Endodermal cell (in vitro differentiated cells): ENCODE measurements around the gene F2RL1. TPM values are rescaled to one million over a fixed set of nuclear protein-coding genes. Genes with fewer than 3 reads are reported as not detected.

Experiments used
- DNase-seq: peaks from one replicate; pipeline ENCODE4 v3.0.0-alpha.2; 2017
- H3K27ac ChIP-seq: 2 replicates; pipeline ENCODE4 v1.5.1; 2013; ENCODE audit warnings: mild to moderate bottlenecking, low read depth, low read length, moderate library complexity
- H3K27me3 ChIP-seq: 2 replicates; pipeline ENCODE4 v1.6.1; 2013; ENCODE audit warnings: mild to moderate bottlenecking, low read length, moderate library complexity; ENCODE audit not compliant: insufficient read depth, control insufficient read depth, poor library complexity, severe bottlenecking
- H3K36me3 ChIP-seq: 2 replicates; pipeline ENCODE4 v1.7.0; 2013; ENCODE audit warnings: mild to moderate bottlenecking, low read length, moderate library complexity; ENCODE audit not compliant: control insufficient read depth, insufficient read depth
- H3K4me1 ChIP-seq: one replicate; pipeline ENCODE4 v1.7.0; 2013; ENCODE audit warnings: low read length; ENCODE audit not compliant: control insufficient read depth, insufficient read depth
- H3K4me3 ChIP-seq: 2 replicates; pipeline ENCODE4 v1.5.1; 2013; ENCODE audit warnings: mild to moderate bottlenecking, low read length, moderate library complexity
- H3K9ac ChIP-seq: 2 replicates; pipeline ENCODE4 v1.6.1; 2013; ENCODE audit warnings: mild to moderate bottlenecking, low read length, moderate library complexity; ENCODE audit not compliant: poor library complexity, severe bottlenecking; ENCODE audit errors: extremely low read depth
- H3K9me3 ChIP-seq: 2 replicates; pipeline ENCODE4 v1.6.1; 2013; ENCODE audit warnings: mild to moderate bottlenecking, low read length, moderate library complexity; ENCODE audit not compliant: control insufficient read depth
- H3K27ac Mint-ChIP-seq: 2 replicates; pipeline ENCODE4 v1.8.0; 2020; ENCODE audit warnings: mixed read lengths
- H3K27me3 Mint-ChIP-seq: 2 replicates; pipeline ENCODE4 v1.8.0; 2021; ENCODE audit warnings: mild to moderate bottlenecking, mixed read lengths; ENCODE audit not compliant: insufficient read depth
- H3K36me3 Mint-ChIP-seq: 2 replicates; pipeline ENCODE4 v1.8.0; 2020; ENCODE audit warnings: low read depth, mixed read lengths
- H3K4me1 Mint-ChIP-seq: 2 replicates; pipeline ENCODE4 v1.8.0; 2020; ENCODE audit warnings: mixed read lengths
- H3K4me3 Mint-ChIP-seq: 2 replicates; pipeline ENCODE4 v1.8.0; 2020; ENCODE audit warnings: mild to moderate bottlenecking, moderate library complexity, mixed read lengths
- H3K9me3 Mint-ChIP-seq: 2 replicates; pipeline ENCODE4 v1.8.0; 2020; ENCODE audit warnings: mild to moderate bottlenecking, mixed read lengths
- WGBS, 2 experiments: methylation state at CpG; one replicate each; pipeline versions ENCODE4 v1.1.5 to v1.1.7; 2013; ENCODE audit warnings: missing lambda C conversion rate in 2 of 2, mixed read lengths in 1 of 2; ENCODE audit not compliant: insufficient coverage in 1 of 2, insufficient read length in 1 of 2; 5-methylcytosine and 5-hydroxymethylcytosine counted together
- total RNA-seq, 2 donors: library from RNA; stranded (reverse); fragmentation: NEBNext Ultra II Directional in 1 of 2; extraction: Animal tissue kit (Norgen Biotek cat#: 25700) in 1 of 2; gene quantifications; 2 replicates in 1 of 2; 3 replicates in 1 of 2; pipeline ENCODE4 v1.2.1, GENCODE V29; 2021
- TF ChIP-seq, protein P1 (sequence below): fragments of 200-600 bp; sonication (generic); conservative IDR thresholded peaks from 2 replicates; pipeline ENCODE4 v1.5.0; 2021; ENCODE audit warnings: antibody characterized with exemption, mild to moderate bottlenecking

The F2RL1 gene
- total RNA-seq, 2 donors from 2014 or later, result 13.4 to 18.2 TPM

DNA sequence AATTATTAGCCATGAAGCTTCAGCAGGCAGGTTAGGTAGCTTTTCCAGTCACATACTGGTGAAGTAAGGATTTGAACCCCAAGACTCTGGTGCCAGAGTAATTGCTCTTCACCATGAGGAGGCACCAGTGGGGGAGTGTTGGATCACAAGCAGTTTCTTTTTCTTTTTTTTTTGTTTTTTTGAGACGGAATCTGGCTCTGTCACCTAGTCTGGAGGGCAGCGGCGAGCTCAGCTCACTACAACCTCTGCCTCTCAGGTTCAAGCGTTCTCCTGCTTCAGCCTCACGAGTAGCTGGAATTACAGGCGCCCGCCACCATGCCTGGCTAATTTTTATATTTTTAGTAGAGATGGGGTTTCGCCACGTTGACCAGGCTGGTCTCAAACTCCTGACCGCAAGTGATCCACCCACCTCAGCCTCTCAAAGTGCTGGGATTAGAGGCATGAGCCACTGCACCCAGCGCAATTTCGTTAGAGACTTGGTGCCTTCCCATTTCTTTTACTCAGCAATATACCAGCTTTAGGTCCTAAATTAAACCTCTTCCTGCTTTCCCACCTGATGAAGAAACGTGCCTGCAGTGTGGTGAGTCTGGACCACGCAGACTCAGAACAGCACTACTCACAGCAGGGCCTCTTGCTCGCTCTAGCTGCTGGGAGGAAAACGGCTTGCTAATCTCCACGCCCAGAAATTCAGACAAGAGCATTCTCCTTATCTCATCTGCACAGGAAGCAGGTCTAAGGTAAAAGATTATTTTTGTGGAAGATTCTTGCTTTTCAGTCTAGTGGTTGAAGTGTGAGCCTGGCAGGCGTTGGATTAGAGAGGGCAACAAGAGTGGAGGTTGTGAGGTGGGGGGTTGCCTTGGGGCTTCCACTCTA lies 30.8 kb downstream of the F2RL1 start, which contains the start of gene S100Z:
Gene S100Z, plus strand, starts transcription at position 596 of the 873 bp plus-strand sequence. CDS start 25,346 bp downstream, outside the sequence.
- TF ChIP-seq, protein P1, sequence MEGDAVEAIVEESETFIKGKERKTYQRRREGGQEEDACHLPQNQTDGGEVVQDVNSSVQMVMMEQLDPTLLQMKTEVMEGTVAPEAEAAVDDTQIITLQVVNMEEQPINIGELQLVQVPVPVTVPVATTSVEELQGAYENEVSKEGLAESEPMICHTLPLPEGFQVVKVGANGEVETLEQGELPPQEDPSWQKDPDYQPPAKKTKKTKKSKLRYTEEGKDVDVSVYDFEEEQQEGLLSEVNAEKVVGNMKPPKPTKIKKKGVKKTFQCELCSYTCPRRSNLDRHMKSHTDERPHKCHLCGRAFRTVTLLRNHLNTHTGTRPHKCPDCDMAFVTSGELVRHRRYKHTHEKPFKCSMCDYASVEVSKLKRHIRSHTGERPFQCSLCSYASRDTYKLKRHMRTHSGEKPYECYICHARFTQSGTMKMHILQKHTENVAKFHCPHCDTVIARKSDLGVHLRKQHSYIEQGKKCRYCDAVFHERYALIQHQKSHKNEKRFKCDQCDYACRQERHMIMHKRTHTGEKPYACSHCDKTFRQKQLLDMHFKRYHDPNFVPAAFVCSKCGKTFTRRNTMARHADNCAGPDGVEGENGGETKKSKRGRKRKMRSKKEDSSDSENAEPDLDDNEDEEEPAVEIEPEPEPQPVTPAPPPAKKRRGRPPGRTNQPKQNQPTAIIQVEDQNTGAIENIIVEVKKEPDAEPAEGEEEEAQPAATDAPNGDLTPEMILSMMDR, result no peak
- no peaks in the 10 kb centered on the region for H3K36me3 ChIP-seq
- no peak within 1 kb of the TSS for H3K9ac ChIP-seq
- H3K27me3 ChIP-seq, result no peaks in the 10 kb centered on the region
- 91 to 92% methylated on average over 10 to 18 of the region's 18 CpGs for WGBS, 2 experiments
- Mint-ChIP-seq H3K27ac (no peak within 1 kb of the TSS), H3K36me3 (no peaks in the 10 kb centered on the region), H3K4me3 (no peak within 1 kb of the TSS), H3K27me3 (peaks cover 3% of the 10 kb centered on the region), H3K9me3 (peaks cover 22% of the 10 kb centered on the region), H3K4me1 (peaks cover 17% of the 10 kb centered on the region)
- H3K4me1 ChIP-seq, result no peaks in the 10 kb centered on the region
- H3K9me3 ChIP-seq, result peaks cover 10% of the 10 kb centered on the region
- no peak for DNase-seq
- H3K27ac ChIP-seq, result no peak within 1 kb of the TSS
- H3K4me3 ChIP-seq, result no peak within 1 kb of the TSS

DNA sequence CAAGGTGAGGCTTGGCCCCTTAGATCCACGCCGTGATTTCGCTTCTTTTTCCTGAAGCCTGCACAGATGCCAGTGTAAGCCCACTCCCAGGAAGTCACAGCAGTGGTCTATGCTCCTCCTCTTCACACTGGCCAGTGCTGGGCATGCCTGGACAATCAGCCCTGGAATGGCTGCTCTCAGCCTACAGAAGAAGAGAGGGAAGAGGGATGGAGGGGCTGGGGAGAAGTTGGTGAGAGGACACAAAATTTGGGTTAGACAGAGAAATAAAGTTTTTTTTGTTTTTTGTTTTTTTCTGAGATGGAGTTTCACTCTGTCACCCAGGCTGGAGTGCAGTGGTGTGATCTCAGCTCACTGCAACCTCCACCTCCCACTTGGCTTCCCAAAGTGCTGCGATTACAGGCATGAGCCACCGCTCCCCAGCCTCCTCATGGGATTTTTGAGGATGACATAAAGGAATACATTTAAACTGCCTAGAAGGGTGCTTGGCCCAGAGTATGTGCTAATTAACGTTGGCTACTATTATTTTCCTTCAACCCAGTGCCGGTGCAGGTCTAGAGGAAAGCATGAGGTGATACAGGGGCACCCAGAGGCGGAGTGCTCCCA lies 31.8 kb downstream of the F2RL1 start:
- peaks cover 17% of the 10 kb centered on the region for H3K4me1 Mint-ChIP-seq
- TF ChIP-seq, protein P1, result no peak
- H3K27me3 ChIP-seq, result no peaks in the 10 kb centered on the region
- H3K36me3 ChIP-seq, result no peaks in the 10 kb centered on the region
- H3K9me3 Mint-ChIP-seq, result peaks cover 20% of the 10 kb centered on the region
- no peaks in the 10 kb centered on the region for H3K4me1 ChIP-seq
- no peak for DNase-seq
- no peak overlapping the region for H3K4me3 ChIP-seq
- H3K4me3 Mint-ChIP-seq, result no peak overlapping the region
- 94 to 96% methylated on average over 7 to 8 of the region's 8 CpGs for WGBS, 2 experiments
- peaks cover 20% of the 10 kb centered on the region for H3K9me3 ChIP-seq
- H3K9ac ChIP-seq, result no peak overlapping the region
- peaks cover 3% of the 10 kb centered on the region for H3K27me3 Mint-ChIP-seq
- H3K27ac Mint-ChIP-seq, result no peak overlapping the region
- H3K27ac ChIP-seq, result no peak overlapping the region
- H3K36me3 Mint-ChIP-seq, result peaks cover 3% of the 10 kb centered on the region

DNA sequence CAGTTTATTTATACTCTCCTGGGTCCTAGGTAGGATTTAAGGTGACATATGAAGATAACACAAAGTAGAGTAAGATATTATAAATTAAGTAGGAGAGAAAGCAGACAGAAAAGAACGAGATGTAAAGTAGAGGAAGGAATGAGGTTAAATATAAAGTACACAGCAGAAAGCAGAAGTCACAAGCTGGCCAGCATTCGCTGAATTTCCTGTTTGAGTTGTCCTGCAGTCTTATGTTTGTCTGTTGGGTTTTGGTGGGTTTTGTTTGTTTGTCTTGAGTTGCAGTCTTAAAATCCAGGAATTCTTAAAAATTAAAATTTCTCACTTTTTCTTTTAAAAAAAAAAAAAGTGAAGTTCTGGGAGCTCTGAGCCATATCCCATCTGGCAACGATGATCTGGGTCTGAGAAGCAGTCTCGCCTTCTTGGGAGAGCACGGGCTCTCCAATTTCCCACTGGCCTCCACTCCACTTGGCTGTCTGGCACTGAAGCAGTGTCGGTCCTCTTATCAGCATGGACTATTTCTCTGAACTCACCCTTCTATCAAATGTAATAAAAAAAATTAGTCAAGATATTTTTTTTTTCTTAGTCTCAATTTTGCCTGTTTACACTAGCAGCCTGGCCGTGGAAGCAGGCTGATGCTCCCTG lies 33.0 kb downstream of the F2RL1 start:
- DNase-seq, result no peak
- H3K4me3 ChIP-seq, result no peak overlapping the region
- Mint-ChIP-seq H3K27ac (no peak overlapping the region), H3K4me3 (no peak overlapping the region), H3K9me3 (peaks cover 20% of the 10 kb centered on the region), H3K4me1 (peaks cover 17% of the 10 kb centered on the region), H3K27me3 (peaks cover 3% of the 10 kb centered on the region), H3K36me3 (peaks cover 4% of the 10 kb centered on the region)
- no peak overlapping the region for H3K9ac ChIP-seq
- TF ChIP-seq, protein P1, result no peak
- peaks cover 28% of the 10 kb centered on the region for H3K9me3 ChIP-seq
- 80 to 92% methylated on average over 5 to 7 of the region's 7 CpGs for WGBS, 2 experiments
- no peaks in the 10 kb centered on the region for H3K27me3 ChIP-seq
- H3K36me3 ChIP-seq, result no peaks in the 10 kb centered on the region
- no peaks in the 10 kb centered on the region for H3K4me1 ChIP-seq
- no peak overlapping the region for H3K27ac ChIP-seq
